K562 (cell line): ENCODE data around the gene ST6GAL1. TPM values are rescaled to one million over a fixed set of nuclear protein-coding genes. Genes with fewer than 3 reads are reported as not detected.

Experiments
- BCLAF1 ChIP-seq, 2 experiments: fragments of 450-650 bp in 1 of 2; IDR thresholded peaks; 2 replicates each; pipeline ENCODE4 v1.6.1; 2011 to 2017; ENCODE audit warnings: low read depth in 2 of 2, antibody characterized with exemption in 1 of 2, borderline replicate concordance in 1 of 2, low read length in 1 of 2, mild to moderate bottlenecking in 1 of 2, mixed read lengths in 1 of 2; ENCODE audit not compliant: control insufficient read depth in 1 of 2
- CBX5 ChIP-seq: IDR thresholded peaks from 2 replicates; pipeline ENCODE4 v1.6.1; 2014; ENCODE audit warnings: low read depth, borderline replicate concordance
- CBX8 ChIP-seq: fragments of 200-600 bp; sonication (generic); IDR thresholded peaks from 2 replicates; pipeline ENCODE4 v1.6.1; 2012; ENCODE audit warnings: borderline replicate concordance, mixed run types, low read depth, mild to moderate bottlenecking, moderate library complexity, mixed read lengths, low read length, control low read depth, inconsistent platforms; ENCODE audit not compliant: poor library complexity, severe bottlenecking; ENCODE audit errors: extremely low read depth
- CREB5 ChIP-seq: fragments of 250-450 bp; sonication (Bioruptor Pico); IDR thresholded peaks from 2 replicates; pipeline ENCODE4 v1.5.0; 2020; ENCODE audit warnings: mild to moderate bottlenecking
- DACH1 ChIP-seq: fragments of 450-650 bp; IDR thresholded peaks from 2 replicates; pipeline ENCODE4 v1.6.1; 2018; ENCODE audit not compliant: partially characterized antibody
- FOXA3 ChIP-seq, 2 experiments: fragments of 450-650 bp in 1 of 2; sonication (generic) in 1 of 2; formaldehyde crosslinking; IDR thresholded peaks in 1 of 2; conservative IDR thresholded peaks in 1 of 2; 2 replicates each; pipeline versions ENCODE4 v1.4.0 to v1.8.0; 2020 to 2022; ENCODE audit warnings: mild to moderate bottlenecking in 2 of 2, missing genetic modification reagents in 1 of 2
- GATAD2B ChIP-seq: fragments of 450-650 bp; IDR thresholded peaks from 2 replicates; pipeline ENCODE4 v1.6.1; 2017; ENCODE audit warnings: mild to moderate bottlenecking, borderline replicate concordance
- HMGXB4 ChIP-seq: sonication (generic); formaldehyde crosslinking; IDR thresholded peaks from 2 replicates; pipeline ENCODE4 v1.8.1; 2023; ENCODE audit warnings: mild to moderate bottlenecking, missing genetic modification reagents
- LARP7 ChIP-seq: fragments of 450-650 bp; IDR thresholded peaks from 2 replicates; pipeline ENCODE4 v1.6.1; 2016
- MAX ChIP-seq: sonication (generic); formaldehyde crosslinking; IDR thresholded peaks from 2 replicates; pipeline ENCODE4 v1.9.0; 2022; ENCODE audit warnings: mild to moderate bottlenecking, missing genetic modification reagents
- MED1 ChIP-seq: sonication (generic); formaldehyde crosslinking; IDR thresholded peaks from 2 replicates; pipeline ENCODE4 v1.8.1; 2023; ENCODE audit warnings: missing genetic modification reagents, borderline replicate concordance
- NFRKB ChIP-seq: fragments of 450-650 bp; IDR thresholded peaks from 2 replicates; pipeline ENCODE4 v1.6.1; 2016; ENCODE audit warnings: low read depth
- NFXL1 ChIP-seq: fragments of 450-650 bp; formaldehyde crosslinking; IDR thresholded peaks from 2 replicates; pipeline ENCODE4 v1.4.0; 2021; ENCODE audit warnings: mild to moderate bottlenecking
- NR4A1 ChIP-seq, 2 experiments: fragments of 250-450 bp in 1 of 2; fragments of 450-650 bp in 1 of 2; sonication (Bioruptor Pico) in 1 of 2; IDR thresholded peaks; 2 replicates each; pipeline versions ENCODE4 v1.4.0 to v1.6.1; 2016 to 2020; ENCODE audit warnings: mild to moderate bottlenecking in 2 of 2, missing compliant biosample characterization in 1 of 2, missing genetic modification characterization in 1 of 2, moderate library complexity in 1 of 2
- ZNF224 ChIP-seq: sonication (generic); formaldehyde crosslinking; IDR thresholded peaks from 2 replicates; pipeline ENCODE4 v1.8.0; 2022; ENCODE audit warnings: mild to moderate bottlenecking, missing genetic modification reagents
- polyA plus RNA-seq, 8 experiments: library from polyadenylated mRNA; depleted of rRNA in 4 of 8; stranded (reverse) in 5 of 8; unstranded in 3 of 8; fragments of >200 nt; fragmentation: Nextera tagmentation in 2 of 8; fragmentation: Illumina TruSeq in 1 of 8; extraction: Ambion mirVana in 2 of 8; extraction: Trizol in 1 of 8; gene quantifications; 2 replicates each; pipeline versions ENCODE4 v1.2.1 to v1.2.3, GENCODE V29; 2011 to 2014; ENCODE audit warnings: inconsistent platforms in 1 of 8, missing spikeins in 1 of 8
- total RNA-seq, 7 experiments: library from RNA; depleted of rRNA in 6 of 7; stranded (reverse); fragments of >200 nt in 6 of 7; fragmentation: Illumina TruSeq in 2 of 7; extraction: Trizol in 2 of 7; gene quantifications; 2 replicates each; pipeline versions ENCODE4 v1.2.1 to v1.2.3, GENCODE V29; 2011 to 2021; ENCODE audit warnings: low replicate concordance in 1 of 7

Gene ST6GAL1
- total and polyA plus RNA-seq, 9 of the 15 experiments (the other 6 are each of a cell fraction or from before 2014, with no cell fraction given): 31.9 to 145 (median 71.0) TPM

- TF ChIP-seq HMGXB4 (CRISPR knock-in tag) (no peak), NR4A1 (CRISPR knock-in tag; IDR thresholded peaks at IDR 0.05) (no peak; the same call in 1 of the 2 replicates), NR4A1 (tag; IDR thresholded peaks at IDR 0.05) (0 out of 2 replicates have a peak, but pooled peaks have one; percentile 33), NFRKB (peak; percentile 92), FOXA3 (CRISPR knock-in tag; conservative IDR thresholded peaks at IDR 0.05 in 1 of 2, IDR thresholded peaks at IDR 0.05 in 1 of 2) (peak; percentile 71 to 84; a peak in 3 of 4 replicates), MED1 (CRISPR knock-in tag) (no peak), CBX8 (no peak), MAX (CRISPR knock-in tag) (peak; percentile 42; the same call in 1 of the 2 replicates), DACH1 (no peak), NFXL1 (CRISPR knock-in tag) (no peak), LARP7 (no peak), GATAD2B (no peak), BCLAF1 (IDR thresholded peaks at IDR 0.05; ENCODE audit: borderline replicate concordance in 1 of 2, control insufficient read depth in 1 of 2, low read depth in 2 of 2, low read length in 1 of 2) (no peak), CREB5 (CRISPR knock-in tag) (no peak), ZNF224 (CRISPR knock-in tag) (no peak), CBX5 (0 out of 2 replicates have a peak, but pooled peaks have one; percentile 43)
Observed at GRCh38 chr3:186909078-186909853, 21.1 kb upstream of the ST6GAL1 start (continued).
